ENCODE data around the gene ROM1. TPM values are rescaled to one million over a fixed set of nuclear protein-coding genes. Genes with fewer than 3 reads are reported as not detected.
"Not testable (repeated sequence)": the region's sequence is repeated elsewhere in the genome, so short reads cannot be mapped to it uniquely, and the experiment has no call there.

The ROM1 gene
- total RNA-seq, 1 experiment from 2014 or later = 0.94 TPM

- TF ChIP-seq IRF1 (CRISPR knock-in tag; IDR thresholded peaks at IDR 0.05) (no peak), IRF2 (CRISPR knock-in tag; IDR thresholded peaks at IDR 0.05; ENCODE audit: borderline replicate concordance, low read depth) (no peak), KAT7 (CRISPR knock-in tag; IDR thresholded peaks at IDR 0.05; ENCODE audit: borderline replicate concordance) (no peak)
Observed at GRCh38 chr11:62566247-62566646, 46.8 kb upstream of the ROM1 start (continued).

GRCh38 chr11:62567018-62567633 lies 45.9 kb upstream of the ROM1 start:
- Mint-ChIP-seq H3K27me3 (ENCODE audit: low read depth) (no peaks in the 10 kb centered on the region), H3K4me3 (no peak overlapping the region), H3K4me1 (peaks cover 39% of the 10 kb centered on the region), H3K36me3 (peaks cover 86% of the 10 kb centered on the region), H3K27ac (peak overlapping the region; percentile 88), H3K9me3 (no peaks in the 10 kb centered on the region)
- TF ChIP-seq NR3C1 (CRISPR knock-in tag; conservative IDR thresholded peaks at IDR 0.05; ENCODE audit: low read depth) (no peak), ATF2 (CRISPR knock-in tag; IDR thresholded peaks at IDR 0.05; ENCODE audit: borderline replicate concordance, low read depth) (no peak), E2F5 (CRISPR knock-in tag; IDR thresholded peaks at IDR 0.05) (no peak), ERG (CRISPR knock-in tag; IDR thresholded peaks at IDR 0.05) (no peak), TP53 (CRISPR knock-in tag; IDR thresholded peaks at IDR 0.05) (no peak), MXD4 (CRISPR knock-in tag; IDR thresholded peaks at IDR 0.05; ENCODE audit: borderline replicate concordance) (no peak), ZBTB21 (CRISPR knock-in tag; IDR thresholded peaks at IDR 0.05; ENCODE audit: borderline replicate concordance) (no peak), USF2 (CRISPR knock-in tag; IDR thresholded peaks at IDR 0.05) (no peak)
- CTCF ChIA-PET = no interaction called here
- no peak for DNase-seq (ENCODE audit: low spot score)
- POLR2A ChIA-PET = no interaction called here
- ATAC-seq = no peak

GRCh38 chr11:62569611-62570010 lies 43.4 kb upstream of the ROM1 start:
- Mint-ChIP-seq H3K4me3 (peak overlapping the region; percentile 18; the same call in 1 of the 2 replicates), H3K36me3 (peaks cover 87% of the 10 kb centered on the region)
- TF ChIP-seq ZNF138 (CRISPR knock-in tag; conservative IDR thresholded peaks at IDR 0.05) (no peak), ZMAT4 (CRISPR knock-in tag; IDR thresholded peaks at IDR 0.05) (no peak), GTF2I (CRISPR knock-in tag; conservative IDR thresholded peaks at IDR 0.05) (no peak), ZNF263 (CRISPR knock-in tag; IDR thresholded peaks at IDR 0.05; ENCODE audit: low read depth) (no peak), PRDM15 (CRISPR knock-in tag; IDR thresholded peaks at IDR 0.05) (no peak)

GRCh38 chr11:62570903-62571302 lies 42.2 kb upstream of the ROM1 start:
- peaks cover 74% of the 10 kb centered on the region for H3K36me3 Mint-ChIP-seq
- ATAC-seq; DNase-seq (ENCODE audit: low spot score); H3K27me3 Mint-ChIP-seq (ENCODE audit: low read depth); H3K9me3 Mint-ChIP-seq: not testable (repeated sequence)
- peak overlapping the region; percentile 90 for H3K27ac Mint-ChIP-seq
- peaks cover 43% of the 10 kb centered on the region for H3K4me1 Mint-ChIP-seq
- POLR2A ChIA-PET = interaction anchor here (1.2 kb wide), 1 partner anchor 13 kb away, joined by 4 read pairs; no protein-coding TSS in a partner anchor
- peak overlapping the region; percentile 18 for H3K4me3 Mint-ChIP-seq
- CTCF ChIA-PET = interaction anchor here (1.4 to 2.0 kb wide), 2 partner anchors 28 to 146 kb away, joined by 5 to 6 read pairs; no protein-coding TSS in a partner anchor

More at GRCh38 chr11:62569611-62570010, 43.4 kb upstream of the ROM1 start:
- no peaks in the 10 kb centered on the region for H3K9me3 Mint-ChIP-seq
- ChIA-PET POLR2A (interaction anchor here (1.2 kb wide), 1 partner anchor 12 kb away, joined by 4 read pairs; no protein-coding TSS in a partner anchor), CTCF (interaction anchor here (0.6 to 2.0 kb wide), 4 partner anchors 9 to 145 kb away, joined by 3 to 6 read pairs (median 4); no protein-coding TSS in a partner anchor)
- ATAC-seq (no peak), DNase-seq (ENCODE audit: low spot score) (no peak)
- peaks cover 35% of the 10 kb centered on the region for H3K4me1 Mint-ChIP-seq
- no peak overlapping the region for H3K27ac Mint-ChIP-seq
- H3K27me3 Mint-ChIP-seq (ENCODE audit: low read depth) = no peaks in the 10 kb centered on the region

- CTCF ChIA-PET = interaction anchor here (1.4 kb wide), 1 partner anchor 29 kb away, joined by 5 read pairs; no protein-coding TSS in a partner anchor
- H3K27me3 Mint-ChIP-seq (ENCODE audit: low read depth) = not testable (repeated sequence)
Observed at GRCh38 chr11:62571493-62571892, 41.6 kb upstream of the ROM1 start.

More at GRCh38 chr11:62571493-62571892, 41.6 kb upstream of the ROM1 start:
- DNase-seq (ENCODE audit: low spot score); H3K9me3 Mint-ChIP-seq; ATAC-seq; POLR2A ChIA-PET: not testable (repeated sequence)
- H3K27ac Mint-ChIP-seq = peak overlapping the region; percentile 96
- peaks cover 40% of the 10 kb centered on the region for H3K4me1 Mint-ChIP-seq
- H3K4me3 Mint-ChIP-seq = peak overlapping the region; percentile 99
- peaks cover 71% of the 10 kb centered on the region for H3K36me3 Mint-ChIP-seq

Measured in WTC11 (cell line).